ENCODE measurements around the gene MUC5AC.

GRCh38 chr11:1232883-1233321 is 75.1 kb downstream of the MUC5AC start:
- TF ChIP-seq EP300 (IDR thresholded peaks at IDR 0.05) (no peak), POLR2A (IDR thresholded peaks at IDR 0.05; ENCODE audit: low read depth) (no peak), CTCF (IDR thresholded peaks at IDR 0.05) (no peak), POLR2AphosphoS5 (IDR thresholded peaks at IDR 0.05) (no peak)
